Neuronal stem cell (in vitro differentiated cells): ENCODE results near the gene ZFAND3.

ENCODE experiments used
- DNase-seq: peaks from one replicate; pipeline ENCODE4 v3.0.0-alpha.2; 2013; ENCODE audit warnings: low spot score
- H2AFZ ChIP-seq: one replicate; pipeline ENCODE4 v1.6.1; 2013; ENCODE audit warnings: mild to moderate bottlenecking, low read length, inconsistent platforms
- H2AK5ac ChIP-seq: 2 replicates; pipeline ENCODE4 v1.6.1; 2013; ENCODE audit warnings: low read depth, mild to moderate bottlenecking, inconsistent platforms, low read length, moderate library complexity, mixed read lengths
- H2BK120ac ChIP-seq: 2 replicates; pipeline ENCODE4 v1.6.1; 2013; ENCODE audit warnings: low read depth, mild to moderate bottlenecking, inconsistent platforms, low read length, moderate library complexity, mixed read lengths
- H2BK12ac ChIP-seq: one replicate; pipeline ENCODE4 v1.6.1; 2013; ENCODE audit warnings: low read length, inconsistent platforms
- H2BK15ac ChIP-seq: 2 replicates; pipeline ENCODE4 v1.6.1; 2013; ENCODE audit warnings: mild to moderate bottlenecking, low read length, inconsistent platforms, mixed read lengths
- H2BK5ac ChIP-seq: one replicate; pipeline ENCODE4 v1.6.1; 2013; ENCODE audit warnings: inconsistent platforms, mild to moderate bottlenecking, low read length, moderate library complexity
- H3K14ac ChIP-seq: one replicate; pipeline ENCODE4 v1.6.1; 2013; ENCODE audit warnings: low read length, inconsistent platforms
- H3K18ac ChIP-seq: 2 replicates; pipeline ENCODE4 v1.6.1; 2013; ENCODE audit warnings: low read length, inconsistent platforms
- H3K23ac ChIP-seq: 2 replicates; pipeline ENCODE4 v1.6.1; 2013; ENCODE audit warnings: low read depth, mild to moderate bottlenecking, mixed read lengths, low read length, inconsistent platforms; ENCODE audit not compliant: poor library complexity
- H3K27ac ChIP-seq: replicated peaks from 3 replicates; pipeline ENCODE4 v1.5.1; 2013; ENCODE audit warnings: low read length, inconsistent platforms
- H3K27me3 ChIP-seq, 3 experiments: 2 replicates each; pipeline ENCODE4 v1.6.1; 2013; ENCODE audit warnings: low read length in 3 of 3, mild to moderate bottlenecking in 2 of 3, inconsistent platforms in 1 of 3, low read depth in 1 of 3, mixed read lengths in 1 of 3, moderate library complexity in 1 of 3; ENCODE audit not compliant: control insufficient read depth in 3 of 3, insufficient read depth in 3 of 3
- H3K36me3 ChIP-seq, 2 donors: replicated peaks in 1 of 2; 2 replicates each; pipeline ENCODE4 v1.6.1; 2013; ENCODE audit warnings: low read length in 2 of 2; ENCODE audit not compliant: control insufficient read depth in 2 of 2, insufficient read depth in 2 of 2
- H3K4ac ChIP-seq: 2 replicates; pipeline ENCODE4 v1.6.1; 2013; ENCODE audit warnings: inconsistent platforms, mild to moderate bottlenecking, low read length, moderate library complexity
- H3K4me1 ChIP-seq, 2 donors: 1 replicate in 1 of 2; 2 replicates in 1 of 2; pipeline ENCODE4 v1.6.1; 2013; ENCODE audit warnings: low read length in 2 of 2, low read depth in 1 of 2; ENCODE audit not compliant: control insufficient read depth in 2 of 2, insufficient read depth in 1 of 2
- H3K4me2 ChIP-seq: one replicate; pipeline ENCODE4 v1.6.1; 2013; ENCODE audit warnings: mild to moderate bottlenecking, low read length, inconsistent platforms; ENCODE audit not compliant: insufficient read depth, poor library complexity, severe bottlenecking
- H3K4me3 ChIP-seq, 2 donors: 2 replicates each; pipeline ENCODE4 v1.5.1; 2013; ENCODE audit warnings: low read length in 2 of 2, mild to moderate bottlenecking in 2 of 2, inconsistent platforms in 1 of 2, moderate library complexity in 1 of 2
- H3K79me1 ChIP-seq: one replicate; pipeline ENCODE4 v1.6.1; 2013; ENCODE audit warnings: low read depth, mild to moderate bottlenecking, inconsistent platforms, low read length, moderate library complexity
- H3K9ac ChIP-seq: one replicate; pipeline ENCODE4 v1.6.1; 2013; ENCODE audit warnings: mild to moderate bottlenecking, low read depth, low read length, inconsistent platforms; ENCODE audit not compliant: poor library complexity
- H3K9me3 ChIP-seq, 2 donors: replicated peaks in 1 of 2; 2 replicates each; pipeline versions ENCODE3 to v1.6.1; 2013; ENCODE audit warnings: low read length in 2 of 2, mild to moderate bottlenecking in 2 of 2, inconsistent platforms in 1 of 2, low read depth in 1 of 2, mixed read lengths in 1 of 2, moderate library complexity in 1 of 2; ENCODE audit not compliant: control insufficient read depth in 2 of 2, insufficient read depth in 1 of 2
- H4K8ac ChIP-seq: one replicate; pipeline ENCODE4 v1.6.1; 2013; ENCODE audit warnings: low read depth, mild to moderate bottlenecking, inconsistent platforms, low read length, moderate library complexity
- H4K91ac ChIP-seq: one replicate; pipeline ENCODE4 v1.6.1; 2013; ENCODE audit warnings: low read length, low read depth, mild to moderate bottlenecking, inconsistent platforms; ENCODE audit not compliant: poor library complexity
- WGBS, 2 donors: extraction: QIAGEN DNeasy Blood & Tissue Kit; methylation state at CpG; one replicate each; pipeline ENCODE4 v1.1.7; 2013; ENCODE audit warnings: missing lambda C conversion rate in 2 of 2, mixed read lengths in 1 of 2; ENCODE audit not compliant: insufficient read length in 2 of 2, insufficient replicate concordance in 1 of 2; ENCODE audit errors: extremely low coverage in 2 of 2; 5-methylcytosine and 5-hydroxymethylcytosine counted together

The ZFAND3 gene

GRCh38 chr6:37809197-37809543 lies 10.4 kb upstream of the ZFAND3 start:
- no peak overlapping the region for H2AK5ac ChIP-seq
- no CpG with 5 or more reads among the region's 3 CpGs for WGBS, 2 donors
- no peak overlapping the region for H4K8ac ChIP-seq
- no peak overlapping the region for H3K4me3 ChIP-seq
- no peak overlapping the region for H2BK12ac ChIP-seq
- H3K18ac ChIP-seq = no peak overlapping the region
- H2BK5ac ChIP-seq = no peak overlapping the region
- no peak overlapping the region for H3K14ac ChIP-seq
- no peak overlapping the region for H3K23ac ChIP-seq
- H3K9ac ChIP-seq = no peak overlapping the region
- H3K4me1 ChIP-seq = no peaks in the 10 kb centered on the region
- H3K36me3 ChIP-seq = no peaks in the 10 kb centered on the region
- no peak overlapping the region for H2BK120ac ChIP-seq
- no peak overlapping the region for H3K4ac ChIP-seq
- H3K4me2 ChIP-seq = no peak overlapping the region
- no peak overlapping the region for H2BK15ac ChIP-seq
- H3K27ac ChIP-seq = no peak overlapping the region
- H3K79me1 ChIP-seq = no peaks in the 10 kb centered on the region
- H4K91ac ChIP-seq = no peak overlapping the region
- H3K27me3 ChIP-seq = no peaks in the 10 kb centered on the region
- no peak overlapping the region for H2AFZ ChIP-seq
- peaks cover 0 to 4% of the 10 kb centered on the region in 2 donors for H3K9me3 ChIP-seq
- DNase-seq = no peak

GRCh38 chr6:37812841-37813240 lies 6.7 kb upstream of the ZFAND3 start:
- no peak overlapping the region for H2BK12ac ChIP-seq

DNA sequence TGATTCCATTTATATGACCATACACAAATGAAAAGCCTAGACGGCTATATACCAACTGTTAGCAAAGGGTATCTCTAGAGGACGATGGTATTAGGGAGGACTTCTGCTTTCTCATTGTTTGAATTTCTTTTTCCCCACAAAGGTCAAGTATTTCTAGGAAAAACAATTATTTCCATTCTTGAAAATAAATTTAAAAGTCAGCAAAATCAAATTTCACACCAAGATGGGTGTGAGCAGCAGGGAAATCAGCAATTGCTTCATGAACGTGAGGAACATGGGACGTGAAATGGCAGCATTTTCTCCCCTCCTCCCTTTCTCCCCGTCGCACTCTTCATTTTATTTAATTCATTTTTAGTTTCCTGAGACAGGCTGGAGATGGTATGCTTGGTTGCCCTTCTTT lies 5.2 kb upstream of the ZFAND3 start:
- no peak overlapping the region for H3K9ac ChIP-seq
- WGBS, 2 donors = no CpG with 5 or more reads among the region's 6 CpGs
- H2AK5ac ChIP-seq = no peak overlapping the region
- H3K4ac ChIP-seq = no peak overlapping the region
- H3K79me1 ChIP-seq = no peaks in the 10 kb centered on the region
- no peak overlapping the region for H3K4me2 ChIP-seq
- H3K4me1 ChIP-seq = no peaks in the 10 kb centered on the region
- H2AFZ ChIP-seq = no peak overlapping the region
- H2BK15ac ChIP-seq = no peak overlapping the region
- H3K18ac ChIP-seq = no peak overlapping the region
- H3K27ac ChIP-seq = no peak overlapping the region
- H3K14ac ChIP-seq = no peak overlapping the region
- H3K4me3 ChIP-seq = no peak overlapping the region
- DNase-seq = no peak
- H2BK120ac ChIP-seq = no peak overlapping the region
- H4K91ac ChIP-seq = no peak overlapping the region
- H3K9me3 ChIP-seq = peaks cover 0 to 4% of the 10 kb centered on the region in 2 donors
- no peak overlapping the region for H3K23ac ChIP-seq
- H2BK12ac ChIP-seq = no peak overlapping the region
- no peak overlapping the region for H4K8ac ChIP-seq
- no peaks in the 10 kb centered on the region for H3K36me3 ChIP-seq
- no peak overlapping the region for H2BK5ac ChIP-seq
- H3K27me3 ChIP-seq = no peaks in the 10 kb centered on the region

More at GRCh38 chr6:37812841-37813240, 6.7 kb upstream of the ZFAND3 start:
- Histone ChIP-seq H3K27ac (no peak overlapping the region), H3K27me3 (no peaks in the 10 kb centered on the region), H3K18ac (no peak overlapping the region), H3K4ac (no peak overlapping the region), H3K4me3 (no peak overlapping the region), H4K91ac (no peak overlapping the region), H2BK5ac (no peak overlapping the region), H3K9ac (no peak overlapping the region), H3K4me1 (no peaks in the 10 kb centered on the region), H3K36me3 (no peaks in the 10 kb centered on the region), H3K9me3 (peaks cover 0 to 4% of the 10 kb centered on the region in 2 donors), H3K79me1 (no peaks in the 10 kb centered on the region), H2AK5ac (no peak overlapping the region), H3K14ac (no peak overlapping the region), H3K23ac (no peak overlapping the region), H4K8ac (no peak overlapping the region), H2AFZ (no peak overlapping the region), H2BK120ac (no peak overlapping the region), H3K4me2 (no peak overlapping the region), H2BK15ac (no peak overlapping the region)
- no peak for DNase-seq
- no CpG with 5 or more reads among the region's 1 CpG for WGBS, 2 donors

GRCh38 chr6:37816599-37817375 lies 2.7 kb upstream of the ZFAND3 start:
- no peak overlapping the region for H3K27ac ChIP-seq
- H3K79me1 ChIP-seq = no peaks in the 10 kb centered on the region
- H4K91ac ChIP-seq = no peak overlapping the region
- H3K4ac ChIP-seq = no peak overlapping the region
- no peak overlapping the region for H3K18ac ChIP-seq
- no peak overlapping the region for H3K4me3 ChIP-seq
- no peak overlapping the region for H3K14ac ChIP-seq
- WGBS, 2 donors = no CpG with 5 or more reads among the region's 7 CpGs
- H4K8ac ChIP-seq = no peak overlapping the region
- peaks cover 0 to 4% of the 10 kb centered on the region in 2 donors for H3K9me3 ChIP-seq
- H2BK5ac ChIP-seq = no peak overlapping the region
- H3K4me2 ChIP-seq = no peak overlapping the region
- H2AK5ac ChIP-seq = no peak overlapping the region
- no peak overlapping the region for H3K9ac ChIP-seq
- H3K4me1 ChIP-seq = peaks cover 0 to 3% of the 10 kb centered on the region in 2 donors
- H2BK15ac ChIP-seq = no peak overlapping the region
- H2BK120ac ChIP-seq = no peak overlapping the region
- no peak overlapping the region for H2BK12ac ChIP-seq
- no peak overlapping the region for H2AFZ ChIP-seq
- no peak overlapping the region for H3K23ac ChIP-seq
- no peaks in the 10 kb centered on the region for H3K36me3 ChIP-seq
- no peaks in the 10 kb centered on the region for H3K27me3 ChIP-seq
- no peak for DNase-seq
